NCI-H2171 (cell line): ENCODE data around the gene GFAP.

ENCODE experiments used
- DNase-seq: peaks from one replicate; lab custom pipeline; 2025; lab: John Stamatoyannopoulos, UW

Gene GFAP

DNA sequence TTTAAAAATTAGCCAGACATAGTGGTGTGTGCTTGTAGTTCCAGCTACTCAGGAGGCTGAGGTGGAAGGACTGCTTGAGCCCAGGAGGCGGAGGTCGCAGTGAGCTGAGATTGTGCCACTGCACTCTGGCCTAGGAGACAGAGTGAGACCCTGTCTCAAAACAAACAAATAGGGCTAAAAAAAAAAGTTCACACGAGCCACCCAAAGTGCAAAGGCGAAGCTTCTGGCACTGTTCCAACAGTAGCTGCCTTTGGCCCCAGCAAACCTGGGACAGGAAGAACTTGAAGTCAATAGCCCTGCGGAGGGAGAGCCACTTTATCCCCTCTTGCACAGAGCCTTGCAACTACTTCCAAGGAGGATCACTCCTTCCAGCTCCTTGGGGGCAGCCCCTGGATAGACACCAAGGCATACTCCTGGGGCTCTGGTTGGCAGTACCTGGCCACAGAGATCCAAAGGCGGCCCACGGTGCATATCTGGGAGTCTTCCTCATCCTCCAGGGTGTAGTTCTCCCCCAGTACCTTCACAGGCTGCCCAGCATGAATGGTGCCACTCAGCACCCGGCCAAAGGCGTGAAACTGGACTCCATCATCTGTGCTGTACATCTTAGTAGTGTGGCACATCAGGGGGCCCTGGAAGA is 52.9 kb downstream of the GFAP start:
- DNase-seq, result no peak

DNA sequence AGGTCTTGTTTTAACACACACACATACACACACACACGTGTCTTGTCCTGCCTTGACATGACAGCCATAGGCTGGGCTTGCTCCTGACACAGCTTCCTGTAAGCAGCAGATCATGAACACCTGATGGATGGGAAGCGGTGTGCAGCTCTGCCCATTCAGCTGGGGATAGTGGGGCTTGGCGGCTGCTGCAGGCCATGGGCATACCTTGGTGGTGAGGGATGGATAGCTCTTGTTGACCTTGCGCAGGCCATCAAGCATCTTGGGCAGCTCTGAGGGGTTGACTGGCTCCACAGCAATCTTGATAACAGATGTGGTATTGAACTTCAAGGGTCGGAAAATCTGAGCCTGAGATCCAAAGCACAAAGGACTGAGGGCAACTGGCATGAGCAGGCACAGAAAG is 55.6 kb downstream of the GFAP start:
- DNase-seq, result no peak

GRCh38 chr17:44854192-44854591 is 61.1 kb downstream of the GFAP start:
- no peak for DNase-seq
